Stimulated activated CD4-positive, alpha-beta T cell treated with anti-CD3 and anti-CD28 coated beads, Interleukin-12 subunit alpha, Interleukin-12 subunit beta, amount 100 ng/mL, for 48 hours (primary cell): ENCODE results near the gene APPL2.

Source experiments
- DNase-seq, 3 donors: peaks; one replicate each; pipeline ENCODE4 v3.0.0-alpha.2; 2020; ENCODE audit warnings: low read depth in 2 of 3, low spot score in 1 of 3

Gene APPL2

DNA sequence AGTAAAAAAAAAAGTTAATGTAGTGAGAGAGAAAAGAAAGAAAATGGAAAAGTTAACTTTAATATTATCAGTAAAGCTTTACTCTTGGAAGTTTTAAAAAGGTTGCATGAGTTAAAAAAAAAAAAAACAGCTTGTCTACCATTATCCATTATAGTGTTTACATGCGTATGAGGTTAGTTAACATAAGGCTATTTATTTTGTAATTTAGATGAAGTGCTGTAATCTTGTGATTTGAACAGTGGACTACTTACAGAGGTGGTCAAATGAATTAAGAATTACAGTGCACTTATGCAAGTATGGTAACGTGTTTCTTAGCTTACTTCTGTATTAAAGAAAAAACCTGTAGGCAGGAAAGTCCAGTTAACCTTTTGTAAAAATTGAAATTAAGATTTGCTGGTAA is 97.7 kb downstream of the APPL2 start:
- no peak for DNase-seq
